Effector CD4-positive, alpha-beta T cell (primary cell): Measurements from ENCODE around the gene TCIRG1.

ENCODE experiments used
- DNase-seq: peaks from one replicate; pipeline ENCODE4 v3.0.0-alpha.2; 2020

Gene TCIRG1

DNA sequence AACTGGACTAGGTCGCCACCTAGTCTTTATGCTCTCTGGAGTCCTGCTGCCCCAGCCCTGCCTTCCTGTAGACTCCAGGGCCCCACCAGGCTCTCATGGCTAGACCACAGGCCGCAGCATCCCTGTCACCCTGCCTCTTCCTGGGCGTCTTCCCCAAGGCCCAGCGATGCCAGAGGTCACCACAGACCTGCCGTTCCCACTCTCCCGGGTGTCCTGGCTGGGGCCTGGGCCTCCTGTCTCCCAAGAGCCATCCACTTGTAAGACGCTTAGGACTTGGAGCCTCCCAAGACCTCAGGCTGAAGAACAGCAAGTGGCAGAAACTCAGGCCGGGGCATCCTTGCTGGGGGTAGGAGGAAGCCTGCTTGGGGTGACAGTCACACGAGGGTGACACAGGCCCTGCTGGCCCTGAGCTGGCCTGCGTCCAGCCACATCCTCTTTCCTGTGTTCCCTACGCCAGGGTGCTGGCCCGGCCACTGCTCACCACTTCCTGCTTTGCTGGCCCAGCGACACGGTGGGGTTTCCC lies 2.0 kb upstream of the TCIRG1 start:
- DNase-seq: no peak

DNA sequence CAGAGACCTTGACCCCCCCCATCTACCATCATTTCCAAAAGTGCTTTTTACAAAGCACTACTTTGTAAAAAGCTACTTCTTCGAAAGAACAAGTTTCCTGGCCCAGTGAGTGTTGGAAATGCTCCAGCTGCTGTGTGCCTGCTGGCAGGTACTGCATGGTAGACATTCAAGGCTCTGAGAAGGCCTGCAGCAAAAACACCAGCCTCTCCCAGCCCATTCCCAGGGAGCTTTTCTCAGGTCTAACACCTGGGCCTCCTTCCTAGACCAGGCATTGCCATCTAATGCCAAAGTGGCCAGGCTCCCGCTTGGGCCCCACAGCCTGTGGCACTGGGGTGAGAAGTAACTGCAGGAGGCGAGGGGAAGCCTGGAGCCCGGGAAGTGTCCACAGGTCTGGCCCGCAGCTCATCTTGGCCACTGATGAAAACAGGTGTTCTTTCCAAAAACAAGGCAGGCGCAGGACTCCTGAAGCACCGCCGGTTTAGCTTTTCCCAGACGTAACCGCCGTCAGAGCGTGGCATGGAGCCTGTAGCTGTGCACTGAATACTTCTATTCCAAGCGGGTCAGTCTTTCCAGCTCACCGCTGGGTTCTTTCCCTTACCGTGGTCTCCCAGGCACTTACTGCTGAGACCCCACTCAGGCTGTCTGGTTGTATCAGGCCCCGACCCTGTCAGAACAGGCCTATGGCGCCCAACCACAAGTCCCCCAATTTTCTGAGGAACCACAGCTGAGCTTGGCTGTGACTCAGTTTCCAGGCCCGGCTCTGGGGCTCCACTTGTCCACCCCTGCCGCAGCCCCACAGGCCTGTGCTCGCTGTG lies 1.2 kb upstream of the TCIRG1 start:
- no peak for DNase-seq

DNA sequence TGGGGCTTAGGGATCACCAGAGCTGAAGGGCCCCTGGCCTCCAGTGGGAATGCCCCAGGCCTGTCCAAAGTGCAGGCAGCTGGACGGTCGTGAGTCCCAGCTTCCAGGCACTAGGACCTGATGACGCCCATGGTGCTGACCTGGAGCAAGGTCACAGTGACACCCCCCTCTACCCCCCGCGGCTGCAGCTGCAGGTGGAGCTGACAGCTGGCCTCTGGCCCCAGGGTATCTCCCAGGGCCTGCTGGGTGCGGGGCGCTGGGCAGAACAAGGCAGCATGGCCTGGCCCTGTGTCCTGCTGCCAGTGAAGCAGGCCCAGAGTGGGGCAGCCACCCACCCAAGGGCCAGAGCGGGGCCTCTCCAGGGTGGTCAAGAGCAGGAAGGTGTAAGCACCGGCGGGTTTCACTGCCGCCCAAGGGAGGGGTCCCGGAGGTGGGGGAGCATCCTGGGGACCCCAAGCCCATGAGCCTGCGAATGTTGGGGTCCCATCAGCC lies 553 bp upstream of the TCIRG1 start:
- DNase-seq: no peak

DNA sequence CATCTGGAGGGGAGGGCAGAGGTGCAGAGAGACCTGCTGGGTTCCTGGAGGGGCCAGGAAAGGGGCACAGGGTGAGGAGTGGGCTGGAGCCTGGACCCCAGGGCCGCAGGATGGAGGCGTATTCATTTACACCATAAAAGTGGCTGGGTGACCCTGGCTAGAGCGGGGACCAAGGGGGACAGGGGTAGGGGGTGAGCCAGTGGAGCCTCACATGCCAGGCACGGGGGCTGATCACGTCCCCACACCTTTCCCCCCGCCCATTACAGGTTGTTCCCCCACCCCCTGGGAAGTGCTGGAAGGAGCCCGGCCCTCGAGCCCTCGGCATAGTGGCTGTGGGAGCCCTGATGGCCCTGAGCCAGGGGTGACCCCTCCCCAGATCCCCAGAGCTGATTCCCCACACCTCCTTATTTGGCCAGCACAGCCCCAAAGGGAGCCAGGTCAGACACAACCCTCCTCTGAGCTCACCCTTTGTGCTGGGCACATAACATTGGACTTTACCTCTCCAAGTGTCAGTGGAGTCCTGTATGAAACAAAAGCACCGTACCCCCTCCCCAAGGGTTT lies 781 bp downstream of the TCIRG1 start:
- no peak for DNase-seq

DNA sequence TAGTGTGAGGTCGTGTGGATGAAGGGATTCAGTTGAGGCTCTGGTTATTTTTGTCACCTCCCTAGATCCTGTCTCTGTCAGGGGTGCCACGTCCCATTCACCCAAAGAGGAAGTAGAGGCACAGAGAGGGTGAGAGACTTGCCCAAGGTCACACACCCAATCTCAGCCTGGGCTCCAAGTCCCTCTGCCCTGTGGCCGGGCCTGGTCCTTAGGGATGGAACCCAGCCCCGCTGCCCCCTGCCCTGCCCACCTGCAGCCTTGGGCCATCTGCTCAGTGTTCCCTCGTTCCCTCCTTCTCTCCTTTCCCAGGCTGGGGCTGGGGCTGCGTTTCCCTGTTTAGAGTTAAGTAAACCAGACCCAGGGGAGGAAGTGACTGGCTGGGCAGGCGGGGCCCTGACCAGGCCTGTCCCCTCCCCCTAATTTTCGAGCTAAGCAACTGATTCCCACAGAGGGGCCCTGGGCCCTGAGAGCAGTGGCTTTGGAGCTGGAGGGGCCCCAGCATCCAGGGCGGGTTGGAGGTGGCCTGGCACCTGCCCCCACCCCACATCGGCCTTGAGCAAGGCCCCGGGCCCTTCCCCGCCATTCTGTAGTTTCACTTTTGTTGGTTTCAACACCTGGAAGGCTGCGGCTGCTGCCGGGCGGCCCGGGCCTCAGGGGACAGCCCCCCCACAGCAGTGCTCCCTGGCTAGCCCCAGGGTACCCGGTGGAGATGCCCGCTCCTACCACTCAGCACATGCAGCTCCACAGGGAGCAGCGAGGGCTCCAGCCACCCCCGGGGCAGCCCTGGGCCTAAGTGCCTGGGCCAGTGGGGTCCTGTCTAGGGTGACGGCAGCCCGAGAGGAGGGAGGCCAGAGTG lies 1.5 kb downstream of the TCIRG1 start:
- DNase-seq: no peak

DNA sequence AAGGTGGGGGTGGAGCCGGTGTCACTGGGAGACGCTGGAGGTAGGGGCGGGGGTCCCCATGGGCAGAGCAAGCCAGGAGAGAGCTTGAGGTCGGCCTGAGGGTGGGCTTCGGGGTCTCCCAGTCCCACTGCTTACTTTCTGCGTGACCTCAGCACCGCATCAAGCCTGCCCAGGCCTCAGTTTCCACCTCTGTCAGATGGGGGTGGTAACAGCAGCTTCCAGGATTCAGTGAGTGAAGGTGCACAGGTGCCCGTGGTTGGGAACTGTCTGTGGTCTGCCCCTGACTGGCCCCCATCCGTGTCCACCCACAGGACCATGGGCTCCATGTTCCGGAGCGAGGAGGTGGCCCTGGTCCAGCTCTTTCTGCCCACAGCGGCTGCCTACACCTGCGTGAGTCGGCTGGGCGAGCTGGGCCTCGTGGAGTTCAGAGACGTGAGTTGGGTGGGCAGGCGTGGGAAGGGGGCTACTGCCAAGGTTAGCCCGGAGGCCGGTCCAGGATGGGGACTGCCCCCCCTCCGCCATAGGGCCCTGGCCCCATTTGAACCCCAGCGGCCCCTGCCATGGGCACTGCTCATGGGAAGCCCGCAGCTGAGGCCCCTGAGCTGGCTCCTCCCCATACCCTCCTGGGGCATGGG lies 2.2 kb downstream of the TCIRG1 start:
- DNase-seq: no peak

DNA sequence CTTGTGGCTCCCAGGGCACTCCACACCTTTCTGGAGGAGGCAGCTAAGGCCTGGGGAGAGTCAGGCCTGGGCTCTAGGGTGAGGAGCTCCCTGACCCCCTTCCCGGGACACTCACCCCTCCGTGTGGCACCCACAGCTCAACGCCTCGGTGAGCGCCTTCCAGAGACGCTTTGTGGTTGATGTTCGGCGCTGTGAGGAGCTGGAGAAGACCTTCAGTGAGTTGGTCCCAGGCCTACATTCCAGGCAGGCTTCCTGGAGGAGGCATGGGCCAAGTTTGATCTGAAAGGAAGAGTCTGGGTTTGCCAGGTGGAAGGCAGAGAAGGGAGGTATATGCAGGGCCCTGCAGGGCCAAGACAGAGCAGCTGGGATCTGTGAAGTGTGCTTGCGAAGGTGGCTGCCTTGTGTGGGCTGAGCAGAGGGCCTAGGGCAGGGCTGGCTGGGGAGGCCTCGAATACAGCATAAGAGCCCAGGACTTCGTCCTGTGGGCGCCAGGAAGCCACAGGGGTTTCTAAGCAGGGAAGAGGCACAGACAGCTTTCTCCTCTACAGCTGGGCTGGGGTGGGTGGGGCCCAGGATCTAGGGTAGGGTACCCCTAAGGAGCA lies 2.9 kb downstream of the TCIRG1 start:
- no peak for DNase-seq

DNA sequence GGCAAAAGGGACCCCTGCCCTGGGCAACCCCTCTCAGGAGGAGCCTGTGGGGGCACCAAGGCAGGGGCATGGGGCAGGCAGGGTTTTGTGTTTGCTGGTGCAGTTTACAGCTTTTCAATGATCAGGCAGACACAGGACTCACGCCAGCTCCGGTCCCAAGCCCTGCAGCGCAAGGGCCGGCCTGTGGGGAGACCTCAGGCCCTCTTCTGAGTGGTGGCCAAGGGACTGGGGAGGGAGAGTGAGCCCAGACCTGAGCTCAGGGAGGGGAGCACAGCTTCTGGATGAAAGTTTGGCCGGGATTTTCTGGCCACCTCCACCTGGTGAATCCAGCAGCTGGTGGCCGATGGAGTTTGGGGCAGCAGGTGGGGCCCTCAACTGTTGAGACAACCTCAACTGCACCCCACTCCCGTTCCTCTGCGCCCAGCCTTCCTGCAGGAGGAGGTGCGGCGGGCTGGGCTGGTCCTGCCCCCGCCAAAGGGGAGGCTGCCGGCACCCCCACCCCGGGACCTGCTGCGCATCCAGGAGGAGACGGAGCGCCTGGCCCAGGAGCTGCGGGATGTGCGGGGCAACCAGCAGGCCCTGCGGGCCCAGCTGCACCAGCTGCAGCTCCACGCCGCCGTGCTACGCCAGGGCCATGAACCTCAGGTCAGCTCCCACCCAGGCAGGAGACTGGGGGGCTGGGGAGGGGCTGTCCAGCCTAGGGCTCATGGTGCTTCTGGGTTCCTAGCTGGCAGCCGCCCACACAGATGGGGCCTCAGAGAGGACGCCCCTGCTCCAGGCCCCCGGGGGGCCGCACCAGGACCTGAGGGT lies 3.6 kb downstream of the TCIRG1 start:
- no peak for DNase-seq

DNA sequence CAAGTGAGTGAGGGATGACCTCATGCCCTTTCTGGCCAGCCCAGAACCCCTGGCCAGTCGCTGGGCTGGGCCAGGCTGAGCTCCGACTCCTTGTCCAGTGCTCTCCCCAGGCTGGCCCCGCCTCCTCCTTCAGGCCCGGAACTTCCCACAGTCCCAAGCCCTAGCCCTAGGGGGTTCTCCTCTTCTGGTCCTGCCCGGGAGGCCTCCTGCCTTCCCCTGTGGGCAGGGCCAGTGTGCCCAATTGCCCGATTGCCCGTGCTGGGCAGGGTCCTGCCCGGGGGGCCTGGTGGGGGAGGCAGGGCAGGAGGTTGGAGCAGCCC lies 4.2 kb downstream of the TCIRG1 start:
- DNase-seq: no peak

DNA sequence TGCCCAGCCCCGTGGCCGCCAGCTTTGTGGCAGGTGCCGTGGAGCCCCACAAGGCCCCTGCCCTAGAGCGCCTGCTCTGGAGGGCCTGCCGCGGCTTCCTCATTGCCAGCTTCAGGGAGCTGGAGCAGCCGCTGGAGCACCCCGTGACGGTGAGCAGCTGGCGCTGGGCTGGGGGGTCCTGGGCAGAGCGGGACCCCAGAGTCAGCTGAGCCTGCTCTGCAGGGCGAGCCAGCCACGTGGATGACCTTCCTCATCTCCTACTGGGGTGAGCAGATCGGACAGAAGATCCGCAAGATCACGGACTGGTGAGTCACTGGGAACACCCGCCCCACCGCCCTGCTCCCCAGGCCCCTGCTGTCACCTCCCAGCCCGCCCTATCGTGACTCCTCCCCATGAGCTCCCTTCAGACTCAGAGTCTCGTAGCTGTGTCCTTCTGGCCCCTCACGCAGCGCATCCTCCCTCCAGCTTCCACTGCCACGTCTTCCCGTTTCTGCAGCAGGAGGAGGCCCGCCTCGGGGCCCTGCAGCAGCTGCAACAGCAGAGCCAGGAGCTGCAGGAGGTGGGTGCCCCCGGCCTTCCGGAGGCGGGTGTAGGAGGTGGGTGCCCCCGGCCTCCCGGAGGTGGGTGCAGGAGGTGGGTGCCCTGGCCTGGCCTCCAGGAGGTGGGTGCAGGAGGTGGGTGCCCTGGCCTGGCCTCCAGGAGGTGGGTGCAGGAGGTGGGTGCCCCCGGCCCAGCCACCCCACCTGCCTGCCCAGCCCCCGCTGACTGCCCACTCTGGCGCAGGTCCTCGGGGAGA lies 4.7 kb downstream of the TCIRG1 start:
- no peak for DNase-seq

DNA sequence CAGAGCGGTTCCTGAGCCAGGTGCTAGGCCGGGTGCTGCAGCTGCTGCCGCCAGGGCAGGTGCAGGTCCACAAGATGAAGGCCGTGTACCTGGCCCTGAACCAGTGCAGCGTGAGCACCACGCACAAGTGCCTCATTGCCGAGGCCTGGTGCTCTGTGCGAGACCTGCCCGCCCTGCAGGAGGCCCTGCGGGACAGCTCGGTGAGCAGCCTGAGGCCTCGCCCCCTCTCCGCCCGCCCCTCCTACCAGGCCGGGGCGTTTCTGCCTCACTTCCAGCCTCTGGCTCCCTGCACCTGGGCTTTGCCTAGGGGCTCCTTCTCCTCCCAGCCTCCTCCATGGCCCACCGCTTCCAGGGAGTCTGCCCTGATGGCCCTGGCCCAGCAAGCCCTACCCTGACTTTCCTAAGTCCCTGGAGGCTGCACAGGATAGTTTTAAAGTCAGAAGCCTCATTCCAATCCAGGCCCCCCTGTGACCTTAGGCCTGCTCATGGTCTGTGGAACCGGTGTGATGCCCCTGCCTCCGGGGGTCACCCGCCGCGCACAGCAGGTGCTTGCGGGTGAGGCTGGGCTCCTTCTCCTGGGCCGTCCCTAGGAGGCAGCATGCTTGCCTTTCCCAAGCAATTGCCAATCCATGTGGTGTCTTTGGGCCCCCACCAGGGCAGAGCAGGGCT lies 5.5 kb downstream of the TCIRG1 start:
- DNase-seq: no peak

DNA sequence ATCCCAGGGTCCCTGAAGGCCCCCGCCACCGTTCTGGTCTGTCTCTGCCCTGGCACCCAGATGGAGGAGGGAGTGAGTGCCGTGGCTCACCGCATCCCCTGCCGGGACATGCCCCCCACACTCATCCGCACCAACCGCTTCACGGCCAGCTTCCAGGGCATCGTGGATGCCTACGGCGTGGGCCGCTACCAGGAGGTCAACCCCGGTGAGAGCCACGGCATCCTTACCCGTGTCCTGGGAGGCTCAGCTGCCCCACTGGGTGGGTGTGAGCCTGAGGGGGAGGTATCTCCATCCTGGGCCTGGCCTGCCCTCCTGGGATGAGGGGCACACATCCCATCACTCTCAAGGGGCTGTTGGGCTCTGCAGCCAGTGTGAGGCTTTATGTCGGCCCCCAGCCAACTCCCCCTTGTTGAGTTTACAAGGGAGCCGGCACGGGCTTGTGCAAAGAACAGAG lies 6.1 kb downstream of the TCIRG1 start:
- DNase-seq: no peak

DNA sequence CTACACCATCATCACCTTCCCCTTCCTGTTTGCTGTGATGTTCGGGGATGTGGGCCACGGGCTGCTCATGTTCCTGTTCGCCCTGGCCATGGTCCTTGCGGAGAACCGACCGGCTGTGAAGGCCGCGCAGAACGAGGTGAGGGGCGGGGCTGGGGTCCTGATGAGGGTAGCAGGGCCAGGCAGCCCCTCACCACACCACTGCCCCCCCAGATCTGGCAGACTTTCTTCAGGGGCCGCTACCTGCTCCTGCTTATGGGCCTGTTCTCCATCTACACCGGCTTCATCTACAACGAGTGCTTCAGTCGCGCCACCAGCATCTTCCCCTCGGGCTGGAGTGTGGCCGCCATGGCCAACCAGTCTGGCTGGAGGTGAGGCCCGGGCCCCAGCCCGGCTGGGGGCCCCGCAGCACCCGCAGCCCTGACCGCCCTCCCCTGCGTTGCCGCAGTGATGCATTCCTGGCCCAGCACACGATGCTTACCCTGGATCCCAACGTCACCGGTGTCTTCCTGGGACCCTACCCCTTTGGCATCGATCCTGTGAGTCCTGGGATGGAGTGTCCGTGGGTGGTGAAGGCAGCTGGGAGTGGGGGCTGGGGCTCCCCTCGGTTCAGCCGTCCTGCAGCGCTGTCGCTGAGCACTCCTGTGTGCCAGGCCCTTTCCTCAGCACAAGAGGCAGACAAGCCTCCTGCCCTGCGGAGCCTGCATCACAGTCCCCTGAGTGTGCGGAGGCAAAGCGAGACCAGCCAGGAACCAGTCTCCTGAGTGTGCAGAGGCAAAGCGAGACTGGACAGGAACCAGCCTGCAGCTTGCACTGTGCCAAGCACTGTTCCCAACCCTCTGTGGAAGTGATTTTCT lies 8.8 kb downstream of the TCIRG1 start:
- no peak for DNase-seq

DNA sequence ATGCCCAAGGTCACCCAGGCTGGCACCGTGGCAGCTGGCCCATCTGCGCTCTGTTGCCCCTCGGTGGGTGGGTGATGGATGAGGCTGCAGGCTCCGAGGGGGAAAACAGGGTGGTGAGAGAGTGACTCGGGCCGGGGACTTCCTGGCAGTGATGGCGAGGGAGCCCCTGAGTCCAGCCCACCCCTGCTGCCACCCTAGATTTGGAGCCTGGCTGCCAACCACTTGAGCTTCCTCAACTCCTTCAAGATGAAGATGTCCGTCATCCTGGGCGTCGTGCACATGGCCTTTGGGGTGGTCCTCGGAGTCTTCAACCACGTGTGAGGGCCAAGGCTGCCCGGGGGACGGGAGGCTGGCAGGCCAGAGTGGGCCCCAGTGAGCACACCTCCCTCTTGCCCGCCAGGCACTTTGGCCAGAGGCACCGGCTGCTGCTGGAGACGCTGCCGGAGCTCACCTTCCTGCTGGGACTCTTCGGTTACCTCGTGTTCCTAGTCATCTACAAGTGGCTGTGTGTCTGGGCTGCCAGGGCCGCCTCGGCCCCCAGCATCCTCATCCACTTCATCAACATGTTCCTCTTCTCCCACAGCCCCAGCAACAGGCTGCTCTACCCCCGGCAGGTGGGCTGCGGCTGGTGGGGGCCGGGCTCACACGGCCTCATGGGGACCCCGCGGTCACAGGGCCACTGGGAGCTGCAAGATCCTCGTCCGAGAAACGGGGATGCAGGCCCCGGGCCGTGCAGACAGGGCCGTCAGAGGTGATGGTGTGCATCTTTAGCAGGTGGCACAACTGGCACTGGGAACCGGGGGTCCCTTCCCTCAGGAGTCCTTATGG lies 10.1 kb downstream of the TCIRG1 start:
- no peak for DNase-seq

DNA sequence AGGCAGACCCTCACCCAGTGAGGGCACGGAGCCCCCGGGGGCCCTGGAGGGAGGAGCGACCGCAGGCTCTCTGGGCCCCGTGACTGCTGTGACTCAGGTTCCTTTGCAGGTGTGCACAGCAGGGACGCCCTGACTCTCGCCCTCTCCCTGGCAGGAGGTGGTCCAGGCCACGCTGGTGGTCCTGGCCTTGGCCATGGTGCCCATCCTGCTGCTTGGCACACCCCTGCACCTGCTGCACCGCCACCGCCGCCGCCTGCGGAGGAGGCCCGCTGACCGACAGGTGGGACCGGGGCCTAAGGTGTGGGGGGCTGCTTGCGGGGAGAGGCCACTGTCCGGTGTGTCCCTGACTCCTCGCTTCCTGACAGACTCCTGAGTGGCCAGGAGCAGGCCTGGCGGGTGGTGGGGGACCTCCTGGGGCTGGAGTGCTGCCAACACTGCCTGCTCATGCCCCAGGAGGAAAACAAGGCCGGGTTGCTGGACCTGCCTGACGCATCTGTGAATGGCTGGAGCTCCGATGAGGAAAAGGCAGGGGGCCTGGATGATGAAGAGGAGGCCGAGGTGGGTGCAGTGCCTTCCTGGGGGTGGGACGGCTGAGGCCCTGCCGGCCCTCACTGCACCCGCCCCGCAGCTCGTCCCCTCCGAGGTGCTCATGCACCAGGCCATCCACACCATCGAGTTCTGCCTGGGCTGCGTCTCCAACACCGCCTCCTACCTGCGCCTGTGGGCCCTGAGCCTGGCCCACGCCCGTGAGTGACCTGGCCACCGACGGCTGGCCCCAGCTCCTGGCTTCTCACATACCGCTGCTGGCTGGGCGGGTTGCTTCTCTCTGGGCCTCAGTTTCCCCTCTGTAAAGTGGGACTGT lies 10.9 kb downstream of the TCIRG1 start:
- no peak for DNase-seq

DNA sequence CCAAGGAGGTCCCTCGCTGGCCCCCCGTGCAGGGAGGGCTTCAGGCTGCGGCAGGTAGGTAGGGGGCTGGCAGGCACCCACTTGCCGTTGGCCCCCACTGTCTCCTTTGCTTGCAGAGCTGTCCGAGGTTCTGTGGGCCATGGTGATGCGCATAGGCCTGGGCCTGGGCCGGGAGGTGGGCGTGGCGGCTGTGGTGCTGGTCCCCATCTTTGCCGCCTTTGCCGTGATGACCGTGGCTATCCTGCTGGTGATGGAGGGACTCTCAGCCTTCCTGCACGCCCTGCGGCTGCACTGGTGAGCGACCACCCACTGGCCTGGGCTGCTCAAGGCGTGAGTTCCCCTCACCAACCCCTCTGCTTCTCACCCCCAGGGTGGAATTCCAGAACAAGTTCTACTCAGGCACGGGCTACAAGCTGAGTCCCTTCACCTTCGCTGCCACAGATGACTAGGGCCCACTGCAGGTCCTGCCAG lies 11.6 kb downstream of the TCIRG1 start:
- no peak for DNase-seq
